ENCODE data around the gene LDHD.
"Not testable (repeated sequence)": the region's sequence is repeated elsewhere in the genome, so short reads cannot be mapped to it uniquely, and the experiment has no call there.

LDHD gene

DNA sequence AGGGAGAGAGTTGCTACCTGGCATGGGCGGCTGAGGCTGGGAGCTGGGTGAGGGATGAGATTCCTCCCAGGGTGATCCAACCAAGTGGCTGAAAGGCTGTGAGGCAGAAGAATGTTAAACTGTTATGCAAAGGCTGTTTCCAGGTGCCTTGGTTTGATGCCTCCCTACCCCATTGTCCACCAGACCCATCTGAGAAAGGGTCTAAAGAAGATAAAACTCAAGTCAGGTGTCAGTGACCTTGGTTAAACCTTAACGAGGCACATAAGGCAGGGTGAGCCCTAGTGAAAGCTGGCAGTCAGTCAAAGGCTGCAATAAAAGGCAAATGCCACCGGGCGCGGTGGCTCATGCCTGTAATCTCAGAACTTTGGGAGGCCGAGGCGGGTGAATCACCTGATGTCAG, 23.8 kb downstream of the LDHD start:
- H3K4me1 ChIP-seq (ENCODE audit: insufficient read depth, low read length, poor library complexity, severe bottlenecking), result peaks cover 47% of the 10 kb centered on the region
- peaks cover 94% of the 10 kb centered on the region for H4K20me1 ChIP-seq (ENCODE audit: insufficient read depth, low read length, poor library complexity, severe bottlenecking)
- no peaks in the 10 kb centered on the region for H3K27me3 ChIP-seq (ENCODE audit: insufficient read depth, low read length, poor library complexity, severe bottlenecking)
- no peaks in the 10 kb centered on the region for H3F3A ChIP-seq (ENCODE audit: low read depth)
- no peak overlapping the region for H3K4me3 ChIP-seq (ENCODE audit: low read length, poor library complexity, severe bottlenecking)
- TF ChIP-seq, protein P1, sequence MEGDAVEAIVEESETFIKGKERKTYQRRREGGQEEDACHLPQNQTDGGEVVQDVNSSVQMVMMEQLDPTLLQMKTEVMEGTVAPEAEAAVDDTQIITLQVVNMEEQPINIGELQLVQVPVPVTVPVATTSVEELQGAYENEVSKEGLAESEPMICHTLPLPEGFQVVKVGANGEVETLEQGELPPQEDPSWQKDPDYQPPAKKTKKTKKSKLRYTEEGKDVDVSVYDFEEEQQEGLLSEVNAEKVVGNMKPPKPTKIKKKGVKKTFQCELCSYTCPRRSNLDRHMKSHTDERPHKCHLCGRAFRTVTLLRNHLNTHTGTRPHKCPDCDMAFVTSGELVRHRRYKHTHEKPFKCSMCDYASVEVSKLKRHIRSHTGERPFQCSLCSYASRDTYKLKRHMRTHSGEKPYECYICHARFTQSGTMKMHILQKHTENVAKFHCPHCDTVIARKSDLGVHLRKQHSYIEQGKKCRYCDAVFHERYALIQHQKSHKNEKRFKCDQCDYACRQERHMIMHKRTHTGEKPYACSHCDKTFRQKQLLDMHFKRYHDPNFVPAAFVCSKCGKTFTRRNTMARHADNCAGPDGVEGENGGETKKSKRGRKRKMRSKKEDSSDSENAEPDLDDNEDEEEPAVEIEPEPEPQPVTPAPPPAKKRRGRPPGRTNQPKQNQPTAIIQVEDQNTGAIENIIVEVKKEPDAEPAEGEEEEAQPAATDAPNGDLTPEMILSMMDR (conservative IDR thresholded peaks at IDR 0.05; ENCODE audit: low read length), result no peak
- TF ChIP-seq EZH2phosphoT487 (IDR thresholded peaks at IDR 0.05; ENCODE audit: borderline replicate concordance), result no peak
- peaks cover 67% of the 10 kb centered on the region; the same call in 1 of the 2 replicates for H3K36me3 ChIP-seq (ENCODE audit: insufficient read depth, low read length)
- H3K9me3 ChIP-seq (ENCODE audit: insufficient read depth, low read depth, low read length), result no peaks in the 10 kb centered on the region
- peaks cover 100% of the 10 kb centered on the region for H3K79me2 ChIP-seq (ENCODE audit: insufficient read depth, low read length)
- H3K9me2 ChIP-seq (replicated peaks; ENCODE audit: low read depth, low read length), result no peaks in the 10 kb centered on the region
- peak overlapping the region; percentile 31 for H3K9ac ChIP-seq (ENCODE audit: low read depth, low read length, poor library complexity, severe bottlenecking)
- H3K4me2 ChIP-seq (ENCODE audit: low read depth, low read length, poor library complexity, severe bottlenecking), result no peak overlapping the region
- no peak overlapping the region for H2AFZ ChIP-seq (ENCODE audit: low read length)

GRCh38 chr16:75091619-75092018, 25.0 kb downstream of the LDHD start:
- peaks cover 65% of the 10 kb centered on the region; the same call in 1 of the 2 replicates for H3K36me3 ChIP-seq (ENCODE audit: insufficient read depth, low read length)
- not testable (repeated sequence) for H3K27me3 ChIP-seq (ENCODE audit: insufficient read depth, low read length, poor library complexity, severe bottlenecking); H3K9ac ChIP-seq (ENCODE audit: low read depth, low read length, poor library complexity, severe bottlenecking); H3K9me2 ChIP-seq (replicated peaks; ENCODE audit: low read depth, low read length); H3F3A ChIP-seq (ENCODE audit: low read depth); H3K4me3 ChIP-seq (ENCODE audit: low read length, poor library complexity, severe bottlenecking); H2AFZ ChIP-seq (ENCODE audit: low read length); H3K9me3 ChIP-seq (ENCODE audit: insufficient read depth, low read depth, low read length); H3K4me2 ChIP-seq (ENCODE audit: low read depth, low read length, poor library complexity, severe bottlenecking)
- H3K79me2 ChIP-seq (ENCODE audit: insufficient read depth, low read length), result peaks cover 100% of the 10 kb centered on the region
- H4K20me1 ChIP-seq (ENCODE audit: insufficient read depth, low read length, poor library complexity, severe bottlenecking), result peaks cover 94% of the 10 kb centered on the region
- H3K4me1 ChIP-seq (ENCODE audit: insufficient read depth, low read length, poor library complexity, severe bottlenecking), result peaks cover 47% of the 10 kb centered on the region

DNA sequence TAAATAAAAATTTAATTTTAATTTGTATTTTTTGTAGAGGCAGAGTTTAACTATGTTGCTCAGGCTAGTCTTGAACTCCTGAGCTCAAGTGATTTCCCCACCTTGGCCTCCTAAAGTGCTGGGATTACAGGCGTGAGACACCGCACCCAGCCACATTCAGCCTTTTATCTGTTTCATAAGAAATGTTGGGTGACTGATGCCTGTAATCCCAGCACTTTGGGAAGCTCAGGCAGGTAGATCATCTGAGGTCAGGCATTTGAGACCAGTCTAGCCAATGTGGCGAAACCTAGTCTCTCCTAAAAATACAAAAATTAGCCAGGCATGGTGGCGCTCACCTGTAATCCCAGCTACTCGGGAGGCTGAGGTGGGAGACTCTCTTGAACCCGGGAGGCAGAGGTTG, 25.7 kb downstream of the LDHD start:
- Histone ChIP-seq H3K36me3 (ENCODE audit: insufficient read depth, low read length) (peaks cover 65% of the 10 kb centered on the region; the same call in 1 of the 2 replicates), H3K79me2 (ENCODE audit: insufficient read depth, low read length) (peaks cover 100% of the 10 kb centered on the region), H4K20me1 (ENCODE audit: insufficient read depth, low read length, poor library complexity, severe bottlenecking) (peaks cover 95% of the 10 kb centered on the region), H3K4me1 (ENCODE audit: insufficient read depth, low read length, poor library complexity, severe bottlenecking) (peaks cover 55% of the 10 kb centered on the region)
- not testable (repeated sequence) for H3K27me3 ChIP-seq (ENCODE audit: insufficient read depth, low read length, poor library complexity, severe bottlenecking); H3K9me3 ChIP-seq (ENCODE audit: insufficient read depth, low read depth, low read length); H3K4me3 ChIP-seq (ENCODE audit: low read length, poor library complexity, severe bottlenecking); H3K4me2 ChIP-seq (ENCODE audit: low read depth, low read length, poor library complexity, severe bottlenecking); H2AFZ ChIP-seq (ENCODE audit: low read length); H3F3A ChIP-seq (ENCODE audit: low read depth); H3K9ac ChIP-seq (ENCODE audit: low read depth, low read length, poor library complexity, severe bottlenecking); H3K9me2 ChIP-seq (replicated peaks; ENCODE audit: low read depth, low read length)

DNA sequence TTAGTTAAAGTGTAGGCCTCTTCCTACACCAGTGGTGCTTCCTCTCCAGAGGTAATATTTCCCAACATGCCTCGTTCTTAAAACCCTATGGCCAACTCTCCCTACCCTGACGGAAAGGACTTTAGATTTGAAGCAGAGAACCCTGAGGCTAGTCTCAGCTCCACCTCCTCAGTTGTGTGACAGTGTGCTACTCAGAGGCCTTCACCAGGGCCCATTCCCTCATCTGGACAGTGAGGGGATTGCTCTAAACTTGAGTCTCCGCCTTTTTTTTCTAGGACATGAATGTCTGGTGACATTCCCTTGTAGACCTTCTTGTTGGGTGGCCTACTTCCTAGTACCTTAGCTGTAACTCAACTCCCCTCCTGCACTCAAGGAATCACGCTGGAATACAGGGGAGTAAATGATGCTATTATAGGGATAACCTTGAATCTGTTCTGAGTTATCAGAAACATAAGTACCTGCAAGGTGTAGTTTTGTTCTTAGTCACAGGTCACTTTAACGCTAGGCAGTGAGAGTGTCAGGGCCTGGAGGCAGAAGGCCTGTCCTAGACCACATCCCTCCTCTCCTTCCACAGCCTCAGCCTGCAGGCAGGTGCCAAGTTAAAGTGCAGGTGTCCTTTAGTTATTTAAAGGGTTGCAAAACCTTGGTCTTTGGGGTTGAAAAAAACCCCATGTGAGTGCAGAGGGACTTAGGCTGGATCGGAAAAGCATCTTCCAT, 26.9 kb downstream of the LDHD start:
- TF ChIP-seq, protein P1 (conservative IDR thresholded peaks at IDR 0.05; ENCODE audit: low read length), result no peak; the same call in 1 of the 2 replicates
- TF ChIP-seq EZH2phosphoT487 (IDR thresholded peaks at IDR 0.05; ENCODE audit: borderline replicate concordance), result no peak
- Histone ChIP-seq H3K9me3 (ENCODE audit: insufficient read depth, low read depth, low read length) (no peaks in the 10 kb centered on the region), H3K79me2 (ENCODE audit: insufficient read depth, low read length) (peaks cover 100% of the 10 kb centered on the region), H2AFZ (ENCODE audit: low read length) (no peak overlapping the region), H4K20me1 (ENCODE audit: insufficient read depth, low read length, poor library complexity, severe bottlenecking) (peaks cover 97% of the 10 kb centered on the region), H3F3A (ENCODE audit: low read depth) (no peaks in the 10 kb centered on the region), H3K4me3 (ENCODE audit: low read length, poor library complexity, severe bottlenecking) (no peak overlapping the region), H3K27me3 (ENCODE audit: insufficient read depth, low read length, poor library complexity, severe bottlenecking) (no peaks in the 10 kb centered on the region), H3K9ac (ENCODE audit: low read depth, low read length, poor library complexity, severe bottlenecking) (peak overlapping the region; percentile 20), H3K4me2 (ENCODE audit: low read depth, low read length, poor library complexity, severe bottlenecking) (peak overlapping the region; percentile 11), H3K9me2 (replicated peaks; ENCODE audit: low read depth, low read length) (no peaks in the 10 kb centered on the region), H3K36me3 (ENCODE audit: insufficient read depth, low read length) (peaks cover 65% of the 10 kb centered on the region), H3K4me1 (ENCODE audit: insufficient read depth, low read length, poor library complexity, severe bottlenecking) (peaks cover 62% of the 10 kb centered on the region)

All from Loucy (cell line).